SK-N-SH (cell line): ENCODE data around the gene KRT4. TPM values are rescaled to one million over a fixed set of nuclear protein-coding genes. Genes with fewer than 3 reads are reported as not detected.

Experiments
- CTCF ChIA-PET: fragments of 300-600, 350-600 bp; formaldehyde crosslinking; extraction: SDS; loops from one replicate; lab custom pipeline; 2021; lab: Yijun Ruan, JAX
- POLR2A ChIA-PET: fragments of 350-600 bp; sonication (Branson Sonifier 250); formaldehyde crosslinking; extraction: SDS; loops from one replicate; lab custom pipeline; 2020; ENCODE audit warnings: antibody characterized with exemption, inconsistent platforms; lab: Yijun Ruan, JAX
- DNase-seq: peaks from one replicate; pipeline ENCODE4 v3.0.0; 2012
- H2AFZ ChIP-seq: fragments of 200-600 bp; sonication (generic); 2 replicates; pipeline ENCODE4 v1.8.1; 2016; ENCODE audit warnings: antibody characterized with exemption, mild to moderate bottlenecking, low read depth
- H3F3A ChIP-seq: fragments of 200-600 bp; sonication (generic); replicated peaks from 2 replicates; pipeline ENCODE3; 2016; ENCODE audit warnings: antibody characterized with exemption, mild to moderate bottlenecking; ENCODE audit not compliant: insufficient read depth
- H3K27ac ChIP-seq, 2 experiments: fragments of 200-500 bp in 1 of 2; fragments of 200-600 bp in 1 of 2; sonication (Bioruptor generic) in 1 of 2; sonication (generic), shearing (Covaris generic) in 1 of 2; 2 replicates each; pipeline versions ENCODE4 v1.5.1 to v1.6.1; 2014 to 2016; ENCODE audit warnings: low read depth in 2 of 2, inconsistent platforms in 1 of 2, low read length in 1 of 2, mild to moderate bottlenecking in 1 of 2, mixed read lengths in 1 of 2
- H3K27me3 ChIP-seq: fragments of 200-600 bp; sonication (generic), shearing (Covaris generic); 2 replicates; pipeline ENCODE4 v1.6.1; 2016; ENCODE audit warnings: mixed run types; ENCODE audit not compliant: insufficient read depth
- H3K36me3 ChIP-seq, 2 experiments: fragments of 200-500 bp in 1 of 2; fragments of 200-600 bp in 1 of 2; sonication (Bioruptor generic) in 1 of 2; sonication (generic) in 1 of 2; replicated peaks in 1 of 2; 2 replicates each; pipeline versions ENCODE3 to v1.5.1; 2014 to 2016; ENCODE audit warnings: low read length in 1 of 2, mild to moderate bottlenecking in 1 of 2; ENCODE audit not compliant: insufficient read depth in 2 of 2, control insufficient read depth in 1 of 2
- H3K4me1 ChIP-seq, 2 experiments: fragments of 200-500 bp in 1 of 2; fragments of 200-600 bp in 1 of 2; sonication (Bioruptor generic) in 1 of 2; sonication (generic), shearing (Covaris generic) in 1 of 2; 2 replicates each; pipeline versions ENCODE4 v1.5.1 to v1.6.1; 2014 to 2016; ENCODE audit warnings: low read depth in 1 of 2, low read length in 1 of 2, mixed run types in 1 of 2; ENCODE audit not compliant: insufficient read depth in 2 of 2, control insufficient read depth in 1 of 2
- H3K4me2 ChIP-seq: fragments of 200-600 bp; sonication (generic), shearing (Covaris generic); 2 replicates; pipeline ENCODE4 v1.6.1; 2017; ENCODE audit warnings: mixed run types
- H3K4me3 ChIP-seq, 2 experiments: fragments of 200-500 bp in 1 of 2; fragments of 200-600 bp in 1 of 2; sonication (Bioruptor generic) in 1 of 2; sonication (generic), shearing (Covaris generic) in 1 of 2; 2 replicates each; pipeline versions ENCODE4 v1.5.1 to v1.8.1; 2014 to 2016; ENCODE audit warnings: low read depth in 2 of 2, inconsistent platforms in 1 of 2, low read length in 1 of 2, mild to moderate bottlenecking in 1 of 2, mixed read lengths in 1 of 2, moderate library complexity in 1 of 2
- H3K79me2 ChIP-seq: fragments of 200-600 bp; sonication (generic); 2 replicates; pipeline ENCODE4 v1.8.1; 2017; ENCODE audit warnings: mild to moderate bottlenecking; ENCODE audit not compliant: insufficient read depth
- H3K9ac ChIP-seq: fragments of 200-600 bp; sonication (generic); 2 replicates; pipeline ENCODE4 v1.6.1; 2017; ENCODE audit warnings: mixed run types
- H3K9me2 ChIP-seq: fragments of 200-600 bp; sonication (generic); 2 replicates; pipeline ENCODE4 v1.6.1; 2017; ENCODE audit warnings: mixed run types
- H3K9me3 ChIP-seq: fragments of 200-600 bp; sonication (generic); 2 replicates; pipeline ENCODE4 v1.6.1; 2017; ENCODE audit warnings: mixed run types, mild to moderate bottlenecking, moderate library complexity
- H4K20me1 ChIP-seq: fragments of 200-600 bp; sonication (generic); 2 replicates; pipeline ENCODE4 v1.6.1; 2017; ENCODE audit warnings: mild to moderate bottlenecking, mixed run types; ENCODE audit not compliant: insufficient read depth
- CHD2 ChIP-seq: fragments of 150-350 bp; IDR thresholded peaks from 2 replicates; pipeline ENCODE4 v1.6.1; 2018; ENCODE audit warnings: low read length; ENCODE audit not compliant: partially characterized antibody
- FOXJ3 ChIP-seq: sonication (generic); formaldehyde crosslinking; IDR thresholded peaks from 2 replicates; pipeline ENCODE4 v1.5.1; 2020; ENCODE audit warnings: mild to moderate bottlenecking, missing genetic modification reagents
- GABPA ChIP-seq: IDR thresholded peaks from 2 replicates; pipeline ENCODE4 v1.4.0; 2012; ENCODE audit warnings: low read depth, mild to moderate bottlenecking
- GATA2 ChIP-seq: sonication (generic); formaldehyde crosslinking; IDR thresholded peaks from 2 replicates; pipeline ENCODE4 v1.5.0; 2020; ENCODE audit warnings: mild to moderate bottlenecking, missing genetic modification reagents
- IRF3 ChIP-seq: fragments of 150-350 bp; IDR thresholded peaks from 2 replicates; pipeline ENCODE4 v1.6.1; 2016; ENCODE audit warnings: mild to moderate bottlenecking, low read depth, low read length
- JUND ChIP-seq: IDR thresholded peaks from 2 replicates; pipeline ENCODE4 v1.4.0; 2012
- NFIC ChIP-seq: IDR thresholded peaks from 2 replicates; pipeline ENCODE4 v1.4.0; 2012; ENCODE audit warnings: borderline replicate concordance
- POLR2AphosphoS5 ChIP-seq: IDR thresholded peaks from 2 replicates; pipeline ENCODE4 v1.6.1; 2012; ENCODE audit warnings: low read depth, low read length
- RAD21 ChIP-seq: IDR thresholded peaks from 2 replicates; pipeline ENCODE4 v1.6.1; 2012; ENCODE audit warnings: mild to moderate bottlenecking, low read length
- RXRA ChIP-seq: IDR thresholded peaks from 2 replicates; pipeline ENCODE4 v1.4.0; 2012; ENCODE audit warnings: low read depth, mild to moderate bottlenecking, borderline replicate concordance
- SIN3A ChIP-seq: IDR thresholded peaks from 2 replicates; pipeline ENCODE4 v1.6.1; 2012; ENCODE audit warnings: low read depth, mild to moderate bottlenecking, low read length, moderate library complexity, borderline replicate concordance
- TAF1 ChIP-seq: IDR thresholded peaks from 2 replicates; pipeline ENCODE4 v1.6.1; 2012; ENCODE audit warnings: low read depth, mild to moderate bottlenecking, low read length, moderate library complexity, borderline replicate concordance
- TCF12 ChIP-seq: IDR thresholded peaks from 2 replicates; pipeline ENCODE4 v1.4.0; 2012
- USF2 ChIP-seq: fragments of 150-350 bp; IDR thresholded peaks from 2 replicates; pipeline ENCODE4 v1.6.1; 2017; ENCODE audit warnings: antibody characterized with exemption, low read length, low read depth, borderline replicate concordance
- YY1 ChIP-seq: IDR thresholded peaks from 2 replicates; pipeline ENCODE4 v1.4.0; 2012; ENCODE audit warnings: low read depth, mild to moderate bottlenecking
- WGBS: methylation state at CpG from one replicate; pipeline ENCODE4 v1.1.6; 2017; ENCODE audit warnings: low lambda C conversion rate; 5-methylcytosine and 5-hydroxymethylcytosine counted together
- polyA plus RNA-seq, 3 experiments: library from polyadenylated mRNA; depleted of rRNA; stranded (reverse); fragments of >200 nt; gene quantifications; 2 replicates each; pipeline ENCODE4 v1.2.3, GENCODE V29; 2012
- TF ChIP-seq, protein P1 (sequence below): IDR thresholded peaks from 2 replicates; pipeline ENCODE4 v1.4.0; 2012; ENCODE audit warnings: low read depth
- TF ChIP-seq, protein P2 (sequence below): IDR thresholded peaks from 2 replicates; pipeline ENCODE4 v1.4.0; 2012; ENCODE audit warnings: low read depth, borderline replicate concordance
- TF ChIP-seq, protein P3 (sequence below): fragments of 200-600 bp; sonication (generic); IDR thresholded peaks from 2 replicates; pipeline ENCODE4 v1.6.1; 2017; ENCODE audit warnings: antibody characterized with exemption, mild to moderate bottlenecking, moderate library complexity
- TF ChIP-seq, protein P4 (sequence below): IDR thresholded peaks from 2 replicates; pipeline ENCODE4 v1.4.0; 2012; ENCODE audit warnings: low read depth, borderline replicate concordance

Gene KRT4
- polyA plus RNA-seq, 1 of the 3 experiments (the other 2 are of a cell fraction): not detected

DNA sequence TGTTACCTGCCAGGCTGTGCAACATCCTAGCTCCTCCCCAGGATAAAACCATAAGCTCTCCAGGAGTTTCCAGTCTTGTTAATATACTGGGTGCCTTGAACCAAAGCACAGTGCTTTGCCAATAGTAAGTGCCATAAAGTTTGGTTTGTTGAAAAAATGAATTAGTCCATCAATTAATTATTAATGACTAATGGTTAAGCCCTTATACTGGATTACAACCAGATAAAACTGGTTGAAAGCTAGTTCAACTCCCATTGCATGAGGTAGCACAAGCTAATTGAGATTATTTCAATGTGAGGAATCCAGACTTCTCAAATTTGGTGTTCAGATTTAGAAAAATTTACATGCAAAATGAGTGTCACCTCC, 16.4 kb downstream of the KRT4 start:
- Histone ChIP-seq H3K27ac (no peak overlapping the region), H3K4me2 (no peak overlapping the region), H3F3A (peaks cover 3% of the 10 kb centered on the region), H3K9me2 (no peaks in the 10 kb centered on the region), H3K27me3 (peaks cover 9% of the 10 kb centered on the region; the same call in 1 of the 2 replicates), H3K9ac (no peak overlapping the region), H3K9me3 (no peaks in the 10 kb centered on the region), H3K36me3 (no peaks in the 10 kb centered on the region), H3K4me3 (no peak overlapping the region), H3K4me1 (no peaks in the 10 kb centered on the region), H2AFZ (no peak overlapping the region), H3K79me2 (no peaks in the 10 kb centered on the region), H4K20me1 (no peaks in the 10 kb centered on the region)
- no peak for DNase-seq
- no peak for TF ChIP-seq RAD21
- no peak for TF ChIP-seq TAF1
- no peak for TF ChIP-seq NFIC
- TF ChIP-seq, protein P1, sequence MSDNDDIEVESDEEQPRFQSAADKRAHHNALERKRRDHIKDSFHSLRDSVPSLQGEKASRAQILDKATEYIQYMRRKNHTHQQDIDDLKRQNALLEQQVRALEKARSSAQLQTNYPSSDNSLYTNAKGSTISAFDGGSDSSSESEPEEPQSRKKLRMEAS: no peak
- TF ChIP-seq GATA2: no peak
- TF ChIP-seq JUND: no peak
- TF ChIP-seq, protein P2, sequence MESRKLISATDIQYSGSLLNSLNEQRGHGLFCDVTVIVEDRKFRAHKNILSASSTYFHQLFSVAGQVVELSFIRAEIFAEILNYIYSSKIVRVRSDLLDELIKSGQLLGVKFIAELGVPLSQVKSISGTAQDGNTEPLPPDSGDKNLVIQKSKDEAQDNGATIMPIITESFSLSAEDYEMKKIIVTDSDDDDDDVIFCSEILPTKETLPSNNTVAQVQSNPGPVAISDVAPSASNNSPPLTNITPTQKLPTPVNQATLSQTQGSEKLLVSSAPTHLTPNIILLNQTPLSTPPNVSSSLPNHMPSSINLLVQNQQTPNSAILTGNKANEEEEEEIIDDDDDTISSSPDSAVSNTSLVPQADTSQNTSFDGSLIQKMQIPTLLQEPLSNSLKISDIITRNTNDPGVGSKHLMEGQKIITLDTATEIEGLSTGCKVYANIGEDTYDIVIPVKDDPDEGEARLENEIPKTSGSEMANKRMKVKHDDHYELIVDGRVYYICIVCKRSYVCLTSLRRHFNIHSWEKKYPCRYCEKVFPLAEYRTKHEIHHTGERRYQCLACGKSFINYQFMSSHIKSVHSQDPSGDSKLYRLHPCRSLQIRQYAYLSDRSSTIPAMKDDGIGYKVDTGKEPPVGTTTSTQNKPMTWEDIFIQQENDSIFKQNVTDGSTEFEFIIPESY: no peak
- no peak for TF ChIP-seq USF2
- TF ChIP-seq, protein P3, sequence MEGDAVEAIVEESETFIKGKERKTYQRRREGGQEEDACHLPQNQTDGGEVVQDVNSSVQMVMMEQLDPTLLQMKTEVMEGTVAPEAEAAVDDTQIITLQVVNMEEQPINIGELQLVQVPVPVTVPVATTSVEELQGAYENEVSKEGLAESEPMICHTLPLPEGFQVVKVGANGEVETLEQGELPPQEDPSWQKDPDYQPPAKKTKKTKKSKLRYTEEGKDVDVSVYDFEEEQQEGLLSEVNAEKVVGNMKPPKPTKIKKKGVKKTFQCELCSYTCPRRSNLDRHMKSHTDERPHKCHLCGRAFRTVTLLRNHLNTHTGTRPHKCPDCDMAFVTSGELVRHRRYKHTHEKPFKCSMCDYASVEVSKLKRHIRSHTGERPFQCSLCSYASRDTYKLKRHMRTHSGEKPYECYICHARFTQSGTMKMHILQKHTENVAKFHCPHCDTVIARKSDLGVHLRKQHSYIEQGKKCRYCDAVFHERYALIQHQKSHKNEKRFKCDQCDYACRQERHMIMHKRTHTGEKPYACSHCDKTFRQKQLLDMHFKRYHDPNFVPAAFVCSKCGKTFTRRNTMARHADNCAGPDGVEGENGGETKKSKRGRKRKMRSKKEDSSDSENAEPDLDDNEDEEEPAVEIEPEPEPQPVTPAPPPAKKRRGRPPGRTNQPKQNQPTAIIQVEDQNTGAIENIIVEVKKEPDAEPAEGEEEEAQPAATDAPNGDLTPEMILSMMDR: no peak
- TF ChIP-seq GABPA: no peak
- no peak for TF ChIP-seq RXRA
- TF ChIP-seq TCF12: no peak
- CTCF ChIA-PET: no interaction called here
- POLR2A ChIA-PET: no interaction called here

DNA sequence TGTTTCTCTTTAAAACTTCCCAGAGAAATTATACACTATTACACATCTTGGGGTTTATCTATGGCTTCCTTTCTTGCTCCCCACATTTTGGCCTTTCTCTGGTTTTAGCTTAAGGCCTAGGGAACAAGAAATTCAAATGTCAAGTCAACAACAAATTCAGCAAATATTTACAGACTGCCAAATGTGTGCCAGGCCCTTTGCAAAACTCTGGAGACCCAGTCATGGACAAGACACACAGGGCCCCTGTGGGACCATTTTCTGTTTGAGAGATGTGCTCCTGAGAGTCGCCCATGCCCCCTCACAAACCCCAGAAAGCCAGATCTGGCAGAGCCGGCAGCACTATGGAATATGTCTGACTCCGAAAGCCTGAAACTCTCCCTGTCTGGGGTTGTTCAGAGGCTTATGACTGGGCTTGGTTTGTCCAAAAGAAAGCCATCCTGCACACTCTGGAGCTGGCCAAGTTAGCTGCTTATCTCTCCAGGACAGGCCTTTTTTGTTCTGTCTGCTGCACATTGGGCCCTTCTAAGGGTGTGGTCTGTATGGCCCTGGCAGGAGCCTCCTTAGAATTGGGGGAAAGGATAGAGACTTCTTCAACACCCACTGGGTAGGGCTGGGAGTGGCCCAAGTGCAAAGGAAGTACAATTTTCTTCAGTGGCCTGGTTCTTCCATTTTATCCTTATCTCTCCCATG, 16.9 kb downstream of the KRT4 start:
- no peaks in the 10 kb centered on the region for H4K20me1 ChIP-seq
- DNase-seq: no peak
- WGBS: 30% methylated on average over 2 of the region's 3 CpGs
- CTCF ChIA-PET: interaction anchor here (1.0 kb wide), 1 partner anchor 82 kb away, joined by 4 read pairs; no protein-coding TSS in a partner anchor
- peaks cover 3% of the 10 kb centered on the region for H3F3A ChIP-seq
- H3K9me3 ChIP-seq: no peaks in the 10 kb centered on the region
- H3K79me2 ChIP-seq: no peaks in the 10 kb centered on the region
- H2AFZ ChIP-seq: no peak overlapping the region
- H3K4me2 ChIP-seq: no peak overlapping the region
- peaks cover 9% of the 10 kb centered on the region; the same call in 1 of the 2 replicates for H3K27me3 ChIP-seq
- H3K4me3 ChIP-seq: no peak overlapping the region
- H3K9ac ChIP-seq: no peak overlapping the region
- no peak overlapping the region for H3K27ac ChIP-seq
- H3K36me3 ChIP-seq: no peaks in the 10 kb centered on the region
- TF ChIP-seq CHD2: no peak
- TF ChIP-seq SIN3A: no peak
- TF ChIP-seq IRF3: no peak
- TF ChIP-seq POLR2AphosphoS5: no peak
- TF ChIP-seq, protein P3: no peak
- TF ChIP-seq YY1: no peak
- TF ChIP-seq, protein P4, sequence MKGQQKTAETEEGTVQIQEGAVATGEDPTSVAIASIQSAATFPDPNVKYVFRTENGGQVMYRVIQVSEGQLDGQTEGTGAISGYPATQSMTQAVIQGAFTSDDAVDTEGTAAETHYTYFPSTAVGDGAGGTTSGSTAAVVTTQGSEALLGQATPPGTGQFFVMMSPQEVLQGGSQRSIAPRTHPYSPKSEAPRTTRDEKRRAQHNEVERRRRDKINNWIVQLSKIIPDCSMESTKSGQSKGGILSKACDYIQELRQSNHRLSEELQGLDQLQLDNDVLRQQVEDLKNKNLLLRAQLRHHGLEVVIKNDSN: no peak
- TF ChIP-seq TAF1: no peak
- no peak for TF ChIP-seq FOXJ3 (CRISPR knock-in tag)
- POLR2A ChIA-PET: no interaction called here
- H3K4me1 ChIP-seq: no peaks in the 10 kb centered on the region
- H3K9me2 ChIP-seq: no peaks in the 10 kb centered on the region
